Forelimb muscle (tissue), 1 donor: ENCODE data around the gene CDCP2. TPM values are rescaled to one million over a fixed set of nuclear protein-coding genes. Genes with fewer than 3 reads are reported as not detected.
"Not testable (repeated sequence)": the region's sequence is repeated elsewhere in the genome, so short reads cannot be mapped to it uniquely, and the experiment has no call there.

ENCODE experiments used
- DNase-seq: peaks from one replicate; pipeline ENCODE4 v3.0.0-alpha.2; 2013; ENCODE audit warnings: low read depth
- polyA plus RNA-seq: library from polyadenylated mRNA; unstranded; fragments of 120-200 nt; gene quantifications from one replicate; pipeline ENCODE4 v1.2.1, GENCODE V29; 2013; ENCODE audit not compliant: insufficient read length

The CDCP2 gene
- polyA plus RNA-seq, 1 donor = 0.08 TPM

DNA sequence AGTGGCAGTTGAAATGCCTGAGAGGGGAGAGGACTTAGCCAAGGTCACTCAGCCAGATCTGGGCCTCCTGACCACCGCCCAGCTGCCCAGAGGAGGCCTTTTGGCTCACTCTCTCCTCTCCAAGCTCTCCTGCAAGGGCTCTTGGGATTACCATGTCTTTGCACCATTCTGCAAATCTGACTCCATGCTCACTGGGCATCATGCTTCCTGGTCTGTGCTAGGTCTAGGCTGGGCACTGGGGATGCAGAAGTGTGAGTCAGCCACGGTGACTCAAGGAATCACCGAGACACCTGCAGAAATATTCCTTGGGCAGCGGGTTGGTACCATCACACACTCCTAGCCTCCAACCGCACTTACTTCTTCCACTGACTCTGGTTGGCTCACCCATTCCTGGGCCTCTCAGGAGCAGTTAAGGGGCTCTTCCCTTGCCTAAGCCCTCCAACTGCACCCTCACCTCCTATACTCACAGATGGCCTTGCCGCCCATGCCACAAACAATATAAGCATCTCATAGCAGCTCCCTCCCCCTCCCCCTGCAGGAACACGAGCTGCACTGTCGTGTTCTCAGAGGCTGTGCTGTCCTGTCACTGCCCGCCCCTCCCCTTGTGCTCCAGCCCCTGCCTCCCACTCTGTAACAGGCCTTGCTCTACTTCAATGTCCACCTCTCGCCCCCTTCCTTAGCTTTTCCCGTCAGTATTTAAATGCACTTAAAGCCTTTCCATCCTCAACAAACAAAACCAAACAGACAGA lies 34.8 kb downstream of the CDCP2 start:
- DNase-seq = no peak

DNA sequence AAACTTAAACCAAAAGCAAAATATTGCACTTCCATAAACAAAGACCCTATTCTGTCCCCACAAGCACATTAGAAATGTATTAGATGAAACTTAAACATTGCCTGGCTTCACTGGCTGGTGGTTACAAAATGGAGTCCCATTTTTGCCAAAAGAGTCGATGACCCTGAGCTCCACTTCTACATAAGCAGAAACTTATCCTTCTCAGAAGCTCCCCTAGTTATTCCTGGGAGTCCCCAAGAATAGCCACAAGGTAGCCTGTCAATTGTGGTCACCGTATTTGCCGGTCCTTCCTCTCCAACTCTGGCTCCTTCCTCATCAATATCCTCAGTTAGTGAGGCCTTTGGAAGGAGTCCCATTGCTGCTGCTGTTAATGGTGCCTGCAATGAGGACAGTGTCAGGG lies 37.3 kb downstream of the CDCP2 start:
- no peak for DNase-seq

DNA sequence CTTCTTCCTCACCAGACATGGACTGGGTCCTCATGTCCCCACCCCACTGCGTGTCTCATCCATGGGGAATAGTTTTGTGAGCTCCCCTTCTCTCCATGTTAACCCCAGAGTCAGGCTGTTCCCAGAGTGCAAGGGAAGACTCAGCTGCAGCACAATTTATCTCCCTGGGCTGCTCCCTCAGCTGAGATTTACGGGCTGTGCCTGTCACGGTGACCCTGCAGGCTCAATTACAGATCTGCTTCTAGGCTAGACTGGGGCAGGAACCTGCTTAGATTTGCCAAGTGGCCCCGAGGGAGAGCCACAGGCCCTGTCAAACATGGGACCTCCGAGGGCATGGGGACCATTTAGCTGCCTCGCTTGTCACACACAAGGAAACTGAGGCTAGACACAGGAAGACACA lies 37.8 kb downstream of the CDCP2 start:
- DNase-seq = no peak

DNA sequence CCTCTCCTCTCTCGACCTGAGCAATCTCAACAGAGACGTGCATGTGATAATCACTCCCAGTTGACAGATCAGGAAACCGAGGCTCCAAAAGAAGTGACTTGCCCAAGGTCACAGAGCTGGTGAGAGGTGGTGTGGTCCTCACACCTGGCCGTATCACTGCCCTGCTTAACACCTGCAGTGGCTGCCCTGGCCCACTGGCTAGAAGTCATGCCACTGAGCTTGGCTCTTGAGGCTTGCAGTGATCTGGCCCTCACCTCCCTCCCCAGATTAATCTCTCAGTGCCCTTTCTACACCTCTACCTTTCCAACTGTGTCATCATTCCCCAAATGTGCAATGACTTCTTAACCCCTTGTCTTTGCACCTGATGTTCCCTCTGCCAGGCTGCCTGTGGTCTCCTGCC lies 38.8 kb downstream of the CDCP2 start:
- no peak for DNase-seq

DNA sequence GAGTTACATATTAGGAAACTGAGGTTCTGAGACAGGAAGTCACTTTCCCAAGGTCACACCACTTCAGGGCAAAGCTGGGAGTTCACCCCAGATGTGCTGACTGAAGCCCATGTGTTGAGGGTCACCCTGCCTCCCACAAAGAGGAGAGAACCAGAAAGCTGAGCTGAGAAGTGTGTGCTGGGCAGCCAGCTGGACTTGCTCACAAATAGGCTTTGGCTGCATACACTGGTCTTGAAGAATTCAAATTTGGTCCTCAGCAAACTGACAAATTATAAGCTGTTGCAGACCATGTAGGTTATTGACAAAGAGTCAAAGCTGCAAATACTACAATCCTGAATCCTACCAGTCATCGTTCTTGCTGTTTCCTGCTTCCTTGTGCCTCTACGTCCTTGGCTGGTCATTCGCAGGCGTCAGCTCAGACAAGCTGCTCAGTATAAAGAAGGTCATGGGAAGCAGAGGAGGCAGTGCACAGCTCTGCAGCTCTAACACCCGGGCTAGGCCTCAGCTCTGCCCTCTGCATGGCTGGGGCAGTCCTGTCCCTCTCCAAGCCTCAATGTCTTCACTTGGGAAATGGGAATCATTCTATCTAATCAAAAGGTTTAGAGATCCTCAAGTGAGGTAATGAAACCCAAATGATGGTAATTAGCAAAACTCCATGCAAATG lies 40.0 kb downstream of the CDCP2 start:
- DNase-seq = no peak

DNA sequence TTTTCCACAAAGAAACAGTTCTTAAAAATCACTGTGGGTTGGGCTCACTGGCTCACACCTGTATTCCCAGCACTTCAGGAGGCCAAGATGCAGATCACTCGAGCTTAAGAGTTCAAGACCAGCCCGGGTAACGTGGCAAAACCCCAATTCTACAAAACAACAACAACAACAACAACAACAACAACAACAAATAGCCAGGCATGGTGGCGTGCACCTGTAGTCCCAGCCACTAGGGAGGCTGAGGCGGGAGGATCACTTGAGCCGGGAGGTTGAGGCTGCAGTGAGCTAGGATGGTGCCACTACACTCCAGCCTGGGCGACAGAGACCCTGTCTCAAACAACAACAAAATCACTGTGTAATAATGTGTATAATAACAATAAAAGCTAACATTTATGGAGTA lies 40.8 kb downstream of the CDCP2 start:
- no peak for DNase-seq

DNA sequence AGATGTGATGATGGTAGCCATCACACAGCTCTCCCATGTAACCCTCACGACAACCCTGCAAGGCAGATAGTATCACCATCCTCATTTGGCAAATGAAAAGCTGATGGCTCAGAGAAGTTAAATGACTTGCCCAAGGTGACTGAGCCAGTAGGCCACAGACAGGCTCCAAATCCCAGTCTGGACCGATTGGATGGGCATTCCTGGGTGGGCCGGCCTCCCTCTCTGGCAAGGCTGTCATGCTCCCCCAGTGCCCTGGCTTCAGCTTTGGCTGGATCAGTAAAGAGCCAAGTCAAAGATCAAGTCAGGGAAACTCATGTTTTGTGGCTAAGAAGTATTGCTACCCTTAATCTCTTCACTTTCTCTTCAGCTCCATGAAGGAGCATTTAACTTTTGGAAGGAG lies 41.2 kb downstream of the CDCP2 start:
- DNase-seq = no peak

DNA sequence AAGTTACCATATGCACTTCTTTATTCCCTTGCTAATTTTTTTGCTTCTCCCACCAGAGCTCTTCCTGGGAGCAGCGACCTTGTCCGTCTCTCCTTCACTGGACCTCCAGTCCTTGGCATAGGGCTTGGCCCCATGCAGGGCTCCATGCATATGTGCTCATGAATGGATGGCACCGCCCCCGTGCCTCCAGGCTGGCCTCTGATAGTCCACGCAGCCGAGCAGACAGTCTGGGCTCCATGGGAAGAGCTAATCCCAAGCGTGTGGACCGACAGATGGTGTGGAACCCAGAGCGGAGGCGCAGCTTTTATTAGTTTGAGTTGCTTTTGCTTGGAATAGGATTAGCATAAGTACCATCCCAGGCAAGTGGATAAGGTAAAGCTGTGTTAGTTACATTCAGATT lies 41.8 kb downstream of the CDCP2 start:
- DNase-seq = no peak

DNA sequence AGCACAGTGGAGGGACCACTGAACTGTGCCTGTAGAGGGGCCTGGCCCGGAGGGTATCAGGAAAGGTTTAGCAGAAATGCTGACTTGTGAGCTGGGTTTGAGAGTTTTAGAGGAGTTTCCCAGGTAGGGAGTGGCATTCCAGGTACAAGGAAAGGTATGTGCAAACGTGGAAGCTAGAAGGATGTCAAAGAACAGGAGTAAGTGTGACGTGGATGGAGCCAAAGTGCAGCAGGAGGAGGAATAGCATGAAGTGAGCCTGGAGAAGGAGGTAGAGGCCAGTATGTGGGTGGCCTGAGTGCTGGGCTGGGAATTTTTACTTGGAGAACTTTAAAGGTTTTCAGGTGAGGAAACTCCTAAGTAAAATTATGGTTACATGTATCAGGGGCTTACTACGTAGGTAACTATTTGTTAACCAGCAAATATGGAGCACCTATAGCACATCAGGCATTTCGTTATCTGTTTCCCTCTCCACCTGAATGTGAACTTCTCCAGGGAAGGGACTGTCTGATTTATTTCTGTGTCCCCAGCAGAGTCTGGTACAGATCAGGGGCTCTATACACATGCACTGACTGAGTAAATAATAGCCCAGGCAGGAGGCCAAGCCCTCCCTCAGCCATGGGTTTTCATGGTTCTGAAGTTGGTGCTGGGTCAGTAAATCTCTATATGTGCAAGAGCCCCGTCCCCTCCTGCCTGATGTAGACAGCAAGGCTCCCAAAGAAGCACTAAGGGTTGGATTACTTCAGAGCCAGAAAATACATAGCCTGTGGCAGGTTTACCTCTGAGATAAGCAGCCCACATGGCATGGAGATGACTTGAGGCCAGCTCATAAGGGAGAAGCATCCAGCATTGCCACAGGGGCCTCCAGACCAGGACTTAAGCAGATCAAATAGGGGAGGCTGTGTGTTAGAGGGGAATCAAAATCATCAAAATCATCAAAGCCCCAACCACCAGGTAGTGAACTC lies 43.4 kb downstream of the CDCP2 start:
- no peak for DNase-seq

DNA sequence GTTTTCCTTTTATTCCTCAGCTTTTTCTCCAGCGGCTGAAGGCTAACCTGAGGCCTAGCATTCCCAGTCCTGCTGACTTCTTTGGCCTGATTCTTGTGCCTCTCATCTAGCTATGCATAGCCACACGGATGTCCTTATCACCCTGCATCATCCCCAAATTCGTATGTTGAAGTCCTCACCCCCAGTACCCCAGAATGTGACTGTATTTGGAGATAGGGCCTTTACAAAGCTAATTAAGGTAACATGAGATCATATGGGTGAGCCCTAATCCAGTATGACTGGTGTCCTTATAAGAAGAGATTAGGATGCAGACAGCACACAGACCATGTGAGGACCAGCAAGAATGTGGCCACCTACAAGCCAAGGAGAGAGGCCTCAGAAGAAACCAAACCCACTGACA lies 44.6 kb downstream of the CDCP2 start:
- no peak for DNase-seq

DNA sequence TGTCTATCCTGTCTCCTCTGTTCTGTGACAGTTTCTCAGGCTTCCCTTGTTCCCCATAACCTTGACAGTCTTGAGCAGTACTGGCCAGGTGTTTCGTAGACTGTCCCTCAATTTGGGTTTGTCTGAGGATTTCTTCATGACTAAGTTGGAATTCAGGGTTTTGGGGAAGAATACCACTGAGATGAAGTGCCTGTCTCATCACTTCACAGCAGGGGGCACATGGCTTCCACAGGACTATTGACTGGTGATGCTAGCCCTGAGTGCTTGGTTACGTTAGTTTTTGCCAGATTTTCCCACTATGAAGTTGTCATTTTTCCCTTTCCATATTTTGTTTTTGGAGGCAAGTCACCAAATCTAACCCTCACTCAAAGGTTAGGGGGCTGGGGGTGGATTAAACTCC lies 45.7 kb downstream of the CDCP2 start:
- DNase-seq = no peak

DNA sequence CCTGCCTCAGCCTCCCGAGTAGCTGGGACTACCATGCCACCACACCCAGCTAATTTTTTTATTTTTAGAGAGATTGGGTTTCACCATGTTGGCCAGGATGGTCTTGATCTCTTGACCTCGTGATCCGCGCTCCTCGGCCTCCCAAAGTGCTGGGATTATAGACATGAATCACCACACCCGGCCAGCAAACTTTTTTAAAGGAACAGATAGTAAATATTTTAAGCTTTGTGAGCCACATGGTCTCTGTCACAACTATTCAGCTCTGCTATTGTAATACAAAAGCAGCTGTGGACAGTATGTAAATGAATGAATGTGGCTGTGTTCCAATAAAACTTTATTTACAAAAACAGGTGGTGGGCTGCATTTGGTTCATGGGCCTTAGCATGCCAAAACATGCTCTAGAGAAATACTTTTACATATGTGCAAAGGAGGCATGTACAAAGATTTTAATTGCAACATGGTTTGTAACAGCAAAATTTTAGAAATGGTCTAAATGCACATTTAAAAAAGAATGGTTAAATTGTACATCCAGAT lies 47.0 kb downstream of the CDCP2 start:
- DNase-seq = no peak

DNA sequence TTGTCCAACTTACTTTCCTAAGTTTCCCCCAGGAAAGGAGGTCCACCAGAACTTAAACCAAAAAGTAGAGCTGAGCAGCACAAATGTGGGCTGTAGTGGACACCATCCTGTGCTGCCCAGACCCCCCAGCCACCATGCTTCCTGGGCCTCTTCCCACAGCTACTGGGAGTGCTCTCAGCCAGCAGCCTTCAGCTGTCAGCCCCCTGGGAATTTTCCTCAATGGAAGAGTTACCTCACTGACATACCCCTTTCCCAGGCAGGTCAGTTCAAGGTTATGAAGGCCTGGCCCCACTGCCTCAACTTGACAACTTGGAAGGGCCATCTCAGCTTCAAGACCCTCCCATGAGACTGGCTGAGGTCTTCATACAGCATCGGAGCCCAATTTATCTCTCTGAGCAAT lies 47.7 kb downstream of the CDCP2 start:
- no peak for DNase-seq

DNA sequence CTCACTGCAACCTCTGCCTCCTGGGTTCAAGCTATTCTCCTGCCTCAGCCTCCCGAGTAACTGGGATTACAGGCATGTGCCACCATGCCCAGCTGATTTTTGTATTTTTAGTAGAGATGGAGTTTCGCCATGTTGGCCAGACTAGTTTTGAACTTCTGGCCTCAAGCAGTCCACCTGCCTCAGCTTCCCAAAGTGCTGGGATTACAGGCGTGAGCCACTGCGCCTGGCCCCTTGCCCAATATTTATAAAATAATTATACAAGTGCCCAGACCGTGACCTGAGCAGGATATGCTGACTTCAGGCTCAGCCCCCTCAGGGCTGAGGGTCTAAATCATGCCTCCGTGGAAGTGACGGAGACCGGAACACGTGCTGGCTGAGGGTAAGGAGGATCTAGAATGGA lies 48.2 kb downstream of the CDCP2 start:
- DNase-seq = not testable (repeated sequence)

DNA sequence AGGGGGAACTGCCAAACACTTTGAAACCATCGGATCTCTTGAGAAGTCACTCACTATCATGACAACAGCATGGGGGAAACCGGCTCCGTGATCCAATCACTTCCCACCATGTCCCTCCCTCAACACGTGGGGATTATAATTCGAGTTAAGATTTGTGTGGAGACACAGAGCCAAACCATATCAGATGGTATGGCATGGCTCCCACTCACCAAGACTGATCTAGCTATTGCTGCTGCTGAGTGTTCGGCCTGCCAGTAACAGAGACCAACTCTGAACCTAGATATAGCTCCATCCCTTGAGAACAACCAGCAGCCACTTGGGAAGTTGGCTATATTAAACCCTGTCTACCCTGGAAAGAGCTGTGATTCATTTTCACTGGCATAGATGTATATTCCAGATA lies 49.4 kb downstream of the CDCP2 start:
- DNase-seq = no peak

DNA sequence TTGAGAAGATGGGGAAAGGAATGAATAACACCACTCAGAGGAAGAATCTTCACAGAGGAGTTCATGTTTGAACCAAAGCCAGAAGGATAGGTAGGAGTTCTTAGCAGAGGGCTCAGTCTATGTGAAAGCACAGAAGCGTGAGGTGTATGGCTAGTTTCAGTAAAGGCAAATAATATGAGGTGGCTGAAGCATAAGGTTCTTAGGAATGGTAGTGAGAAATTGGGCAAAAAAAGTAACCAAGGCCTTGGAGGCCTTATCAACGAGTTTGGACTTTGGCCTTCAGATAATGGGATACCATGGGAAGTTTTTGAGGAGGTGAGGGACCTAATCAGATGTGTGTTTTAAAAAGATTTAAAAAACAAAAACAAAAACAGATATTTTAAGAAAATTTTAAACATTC lies 52.3 kb downstream of the CDCP2 start:
- DNase-seq = no peak

DNA sequence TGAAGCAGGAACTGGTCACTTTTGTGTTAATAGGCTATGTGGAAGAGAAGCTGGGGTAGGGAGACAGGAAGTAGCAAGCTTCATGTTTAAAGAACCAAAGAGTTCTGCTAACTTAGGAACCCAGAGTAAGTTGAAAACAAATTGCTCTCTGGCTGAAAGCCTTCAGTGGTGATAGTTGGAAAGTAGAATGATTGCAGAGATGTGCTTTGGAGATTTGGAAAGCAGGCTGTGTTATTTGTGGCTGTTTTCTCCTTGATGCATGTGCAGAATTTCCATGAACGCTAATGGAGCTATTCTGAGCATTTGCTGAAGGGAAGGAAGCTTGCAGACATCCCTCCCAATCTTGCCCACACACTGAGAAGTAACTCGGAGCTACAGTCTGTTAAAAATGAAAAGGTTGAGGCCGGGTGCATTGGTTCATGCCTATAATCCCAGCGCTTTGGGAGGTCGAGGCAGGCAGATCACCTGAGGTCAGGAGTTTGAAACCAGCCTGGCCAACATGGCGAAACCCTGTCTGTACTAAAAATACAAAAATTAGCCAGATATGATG lies 53.7 kb downstream of the CDCP2 start:
- no peak for DNase-seq

DNA sequence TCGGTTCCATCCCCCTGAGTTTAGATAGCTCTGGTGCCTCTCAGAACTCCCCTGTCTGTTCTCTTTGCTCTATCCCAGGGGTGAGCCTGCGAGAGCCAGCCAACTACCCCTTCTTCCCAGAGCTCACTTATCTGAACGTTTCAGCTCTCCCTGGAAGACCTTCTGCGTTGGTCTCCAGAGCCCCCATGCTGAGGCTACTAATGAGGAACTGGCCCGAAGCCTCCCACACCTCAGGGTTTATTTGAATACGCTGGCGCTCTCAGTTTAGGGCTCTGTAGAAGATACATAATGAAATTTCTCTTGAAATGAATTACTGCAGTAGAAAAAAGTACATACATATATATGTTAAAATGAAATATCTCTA lies 55.9 kb downstream of the CDCP2 start:
- DNase-seq = no peak

DNA sequence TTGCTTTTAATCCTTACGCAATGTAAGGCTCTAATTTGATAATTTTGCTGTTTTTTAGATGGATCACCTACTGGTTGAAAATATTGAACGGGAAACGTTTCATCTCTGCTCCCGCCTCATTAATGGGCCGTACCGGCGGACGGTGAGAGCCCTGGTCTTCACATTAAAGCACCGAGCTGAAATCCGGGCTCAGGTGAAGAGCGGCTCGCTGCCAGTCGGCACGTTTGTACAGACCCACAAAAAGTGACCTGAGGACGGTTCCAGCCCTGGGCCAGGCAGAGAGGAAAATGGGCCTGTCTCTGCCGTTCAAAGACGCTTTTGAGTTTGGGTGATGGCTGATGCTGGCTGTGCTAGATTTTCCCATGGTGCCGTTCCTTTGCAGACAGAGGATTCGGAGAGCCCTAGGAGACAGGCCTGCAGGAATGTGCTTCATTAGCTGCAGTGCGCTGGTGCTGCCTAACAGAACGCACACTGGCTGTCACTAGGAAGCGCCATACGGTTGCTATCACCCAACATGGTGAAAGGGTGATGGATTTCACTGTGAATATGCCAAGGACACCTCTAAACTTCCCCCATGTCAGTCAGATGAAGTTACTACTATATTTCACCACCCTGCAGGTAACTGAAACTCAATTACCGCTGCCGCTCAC lies 56.4 kb downstream of the CDCP2 start:
- no peak for DNase-seq

DNA sequence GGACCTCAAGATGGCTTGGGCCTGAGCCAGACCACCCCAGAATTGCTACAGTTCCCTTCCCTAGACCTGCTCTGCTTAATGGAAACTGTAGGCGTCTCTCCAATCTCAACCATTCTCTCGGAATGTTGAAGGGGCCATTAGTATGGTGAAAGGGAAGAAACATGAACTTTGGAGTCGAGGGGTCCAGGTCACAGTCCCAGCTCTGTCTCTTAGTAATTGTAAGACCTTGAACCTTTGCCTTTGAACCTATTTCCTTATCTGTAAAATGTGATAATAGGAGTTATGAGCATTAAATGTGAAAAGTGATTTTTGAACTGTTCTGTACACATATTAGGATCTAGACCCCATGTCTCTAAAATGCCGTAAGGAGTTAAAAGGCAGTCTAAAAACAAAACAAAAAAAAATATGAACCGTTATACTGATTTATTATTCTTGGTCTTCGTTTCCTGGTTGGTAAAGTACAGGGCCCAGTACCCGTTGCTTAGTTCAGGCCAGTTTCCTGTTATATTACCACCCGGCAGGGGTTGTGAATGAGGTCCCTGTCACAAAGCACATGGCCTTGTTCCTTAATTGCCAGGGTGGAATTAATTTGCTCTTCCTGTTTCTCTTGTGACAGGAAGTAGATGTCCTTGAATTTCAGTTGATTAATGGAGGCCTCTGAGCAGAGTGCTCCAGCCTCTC lies 57.1 kb downstream of the CDCP2 start:
- no peak for DNase-seq

DNA sequence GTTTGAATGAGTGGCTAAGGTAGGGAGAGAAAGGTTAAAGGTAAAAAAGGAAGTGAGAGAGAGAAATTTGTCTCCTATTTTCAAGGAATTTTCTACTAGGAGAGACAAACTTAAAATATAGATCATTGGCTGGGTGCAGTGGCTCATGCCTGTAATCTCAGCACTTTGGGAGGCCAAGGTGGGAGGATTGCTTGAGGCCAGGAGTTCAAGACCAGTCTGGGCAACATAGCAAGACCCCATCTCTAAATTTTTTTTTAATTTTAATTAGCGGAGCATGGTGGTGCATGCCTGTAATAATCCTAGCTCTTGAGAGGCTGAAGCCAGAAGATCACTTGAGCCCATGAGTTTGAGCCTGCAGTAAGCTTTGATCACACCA lies 58.1 kb downstream of the CDCP2 start:
- not testable (repeated sequence) for DNase-seq
